H1 (cell line): Measurements from ENCODE around the gene TBC1D9. TPM values are rescaled to one million over a fixed set of nuclear protein-coding genes. Genes with fewer than 3 reads are reported as not detected.

Experiments used
- CTCF ChIA-PET: fragments of 300-600 bp; sonication (Branson Sonifier 250); formaldehyde crosslinking; loops from one replicate; lab custom pipeline; 2021; ENCODE audit not compliant: partially characterized antibody; lab: Charles Lee
- POLR2A ChIA-PET: fragments of 300-600 bp; sonication (Branson Sonifier 250); formaldehyde crosslinking; loops from one replicate; lab custom pipeline; 2021; ENCODE audit warnings: inconsistent platforms; ENCODE audit not compliant: partially characterized antibody; lab: Charles Lee
- DNase-seq, 2 experiments: peaks; one replicate each; pipeline versions ENCODE4 v3.0.0 to v3.0.0-alpha.2; 2010 to 2022; ENCODE audit warnings: low spot score in 2 of 2, low read depth in 1 of 2, mixed read lengths in 1 of 2
- FAIRE-seq: peaks from 2 replicates; lab custom pipeline; 2011; peaks lifted over from hg19 to GRCh38; lab: Jason Lieb, UNC
- H2AFZ ChIP-seq: 2 replicates; pipeline ENCODE4 v1.8.1; 2012; ENCODE audit warnings: low read length, inconsistent platforms
- H2AK5ac ChIP-seq: 2 replicates; pipeline ENCODE4 v1.6.1; 2013; ENCODE audit warnings: low read depth, low read length
- H2BK120ac ChIP-seq: replicated peaks from 2 replicates; pipeline ENCODE3; 2013; ENCODE audit warnings: low read depth, low read length, inconsistent platforms
- H2BK12ac ChIP-seq: 2 replicates; pipeline ENCODE4 v1.6.1; 2013; ENCODE audit warnings: low read depth, low read length
- H2BK15ac ChIP-seq: 2 replicates; pipeline ENCODE4 v1.6.1; 2013; ENCODE audit warnings: low read length
- H2BK20ac ChIP-seq: 2 replicates; pipeline ENCODE4 v1.6.1; 2013; ENCODE audit warnings: low read length
- H2BK5ac ChIP-seq: 2 replicates; pipeline ENCODE4 v1.6.1; 2013; ENCODE audit warnings: low read depth, low read length
- H3K14ac ChIP-seq: 2 replicates; pipeline ENCODE4 v1.6.1; 2013; ENCODE audit warnings: inconsistent platforms; ENCODE audit not compliant: insufficient read length
- H3K18ac ChIP-seq: 2 replicates; pipeline ENCODE4 v1.6.1; 2013; ENCODE audit warnings: low read length; ENCODE audit errors: extremely low read depth
- H3K23ac ChIP-seq: 2 replicates; pipeline ENCODE4 v1.6.1; 2013; ENCODE audit warnings: inconsistent platforms; ENCODE audit not compliant: insufficient read length
- H3K23me2 ChIP-seq: 2 replicates; pipeline ENCODE4 v1.6.1; 2013; ENCODE audit warnings: low read depth, low read length
- H3K27ac ChIP-seq: 2 replicates; pipeline ENCODE4 v1.6.1; 2011; ENCODE audit warnings: low read depth, low read length, inconsistent platforms
- H3K27me3 ChIP-seq, 4 experiments: replicated peaks in 1 of 4; 1 replicate in 1 of 4; 2 replicates in 3 of 4; pipeline versions ENCODE4 v1.6.1 to v1.8.1; 2011 to 2013; ENCODE audit warnings: low read length in 3 of 4, mild to moderate bottlenecking in 3 of 4, inconsistent platforms in 2 of 4, mixed read lengths in 2 of 4, moderate library complexity in 1 of 4; ENCODE audit not compliant: control insufficient read depth in 3 of 4, insufficient read depth in 3 of 4; ENCODE audit errors: extremely low read depth in 1 of 4
- H3K36me3 ChIP-seq, 4 experiments: 2 replicates each; pipeline versions ENCODE4 v1.6.1 to v1.8.1; 2011 to 2013; ENCODE audit warnings: mild to moderate bottlenecking in 4 of 4, low read length in 3 of 4, moderate library complexity in 2 of 4, control low read depth in 1 of 4, inconsistent platforms in 1 of 4; ENCODE audit not compliant: insufficient read depth in 4 of 4, control insufficient read depth in 2 of 4
- H3K4ac ChIP-seq: replicated peaks from 2 replicates; pipeline ENCODE3; 2013; ENCODE audit warnings: low read length, low read depth, mixed read lengths, inconsistent platforms; ENCODE audit not compliant: insufficient read length
- H3K4me1 ChIP-seq, 4 experiments: replicated peaks in 1 of 4; 1 replicate in 1 of 4; 2 replicates in 3 of 4; pipeline versions ENCODE4 v1.6.1 to v1.8.1; 2011 to 2013; ENCODE audit warnings: low read length in 3 of 4, inconsistent platforms in 2 of 4, mixed read lengths in 1 of 4; ENCODE audit not compliant: insufficient read depth in 4 of 4, control insufficient read depth in 3 of 4
- H3K4me2 ChIP-seq, 2 experiments: 2 replicates each; pipeline versions ENCODE4 v1.6.1 to v1.8.1; 2011 to 2013; ENCODE audit warnings: low read depth in 2 of 2, low read length in 2 of 2, control low read depth in 1 of 2, inconsistent platforms in 1 of 2, mild to moderate bottlenecking in 1 of 2; ENCODE audit not compliant: insufficient read depth in 1 of 2
- H3K4me3 ChIP-seq, 4 experiments: fragments of 200-600, 300-600 bp in 1 of 4; sonication (generic), shearing (Covaris generic), sonication (Bioruptor Twin) in 1 of 4; 2 replicates each; pipeline versions ENCODE4 v1.5.1 to v1.8.1; 2011 to 2016; ENCODE audit warnings: low read length in 4 of 4, low read depth in 3 of 4, control low read depth in 2 of 4, inconsistent platforms in 2 of 4, mild to moderate bottlenecking in 2 of 4, mixed read lengths in 1 of 4, moderate library complexity in 1 of 4; ENCODE audit not compliant: insufficient read depth in 2 of 4; ENCODE audit errors: extremely low read depth in 1 of 4
- H3K56ac ChIP-seq: replicated peaks from 2 replicates; pipeline ENCODE3; 2013; ENCODE audit warnings: low read depth, mild to moderate bottlenecking, mixed read lengths, low read length, inconsistent platforms; ENCODE audit not compliant: insufficient read length
- H3K79me1 ChIP-seq: 2 replicates; pipeline ENCODE4 v1.6.1; 2013; ENCODE audit warnings: low read depth, low read length, control low read depth
- H3K79me2 ChIP-seq, 2 experiments: 2 replicates each; pipeline versions ENCODE4 v1.6.1 to v1.8.1; 2012 to 2013; ENCODE audit warnings: low read length in 2 of 2, mild to moderate bottlenecking in 2 of 2, inconsistent platforms in 1 of 2; ENCODE audit not compliant: insufficient read depth in 2 of 2, control insufficient read depth in 1 of 2
- H3K9ac ChIP-seq, 4 experiments: replicated peaks in 1 of 4; 1 replicate in 1 of 4; 2 replicates in 3 of 4; pipeline versions ENCODE4 v1.6.1 to v1.8.1; 2011 to 2013; ENCODE audit warnings: low read depth in 3 of 4, low read length in 3 of 4, control low read depth in 2 of 4, mild to moderate bottlenecking in 2 of 4, moderate library complexity in 2 of 4, inconsistent platforms in 1 of 4; ENCODE audit errors: extremely low read depth in 1 of 4
- H3K9me3 ChIP-seq, 2 experiments: 2 replicates each; pipeline versions ENCODE4 v1.6.1 to v1.8.1; 2012 to 2013; ENCODE audit warnings: mild to moderate bottlenecking in 2 of 2, moderate library complexity in 2 of 2, control low read depth in 1 of 2, inconsistent platforms in 1 of 2, low read depth in 1 of 2, low read length in 1 of 2, mixed read lengths in 1 of 2; ENCODE audit not compliant: insufficient read depth in 2 of 2
- H4K20me1 ChIP-seq, 2 experiments: replicated peaks in 1 of 2; 2 replicates each; pipeline versions ENCODE3 to v1.8.1; 2011 to 2013; ENCODE audit warnings: inconsistent platforms in 2 of 2, low read length in 2 of 2, mild to moderate bottlenecking in 1 of 2; ENCODE audit not compliant: insufficient read depth in 2 of 2, control insufficient read depth in 1 of 2
- H4K5ac ChIP-seq: 2 replicates; pipeline ENCODE4 v1.6.1; 2013; ENCODE audit warnings: low read length, low read depth, mixed read lengths, inconsistent platforms; ENCODE audit not compliant: insufficient read length
- H4K8ac ChIP-seq: 2 replicates; pipeline ENCODE4 v1.8.0; 2013; ENCODE audit warnings: mild to moderate bottlenecking, moderate library complexity, low read length, inconsistent platforms; ENCODE audit not compliant: insufficient read depth; ENCODE audit errors: extremely low read depth
- H4K91ac ChIP-seq: replicated peaks from 2 replicates; pipeline ENCODE3; 2013; ENCODE audit warnings: low read length, mixed read lengths, inconsistent platforms; ENCODE audit not compliant: insufficient read length
- CEBPB ChIP-seq: IDR thresholded peaks from 2 replicates; pipeline ENCODE4 v1.6.1; 2012; ENCODE audit warnings: low read depth, low read length
- CHD2 ChIP-seq: IDR thresholded peaks from 2 replicates; pipeline ENCODE4 v1.6.1; 2012; ENCODE audit warnings: low read length, improper control_type of control experiment
- HDAC2 ChIP-seq, 2 experiments: fragments of 300-600 bp in 1 of 2; sonication (generic) in 1 of 2; IDR thresholded peaks; 2 replicates each; pipeline ENCODE4 v1.6.1; 2011 to 2012; ENCODE audit warnings: low read depth in 2 of 2, low read length in 2 of 2, mild to moderate bottlenecking in 2 of 2, moderate library complexity in 2 of 2, borderline replicate concordance in 1 of 2, inconsistent platforms in 1 of 2
- JUND ChIP-seq: IDR thresholded peaks from 2 replicates; pipeline ENCODE4 v1.6.1; 2011; ENCODE audit warnings: mild to moderate bottlenecking, improper control_type of control experiment, low read length
- KDM1A ChIP-seq: fragments of 200-600, 300-600 bp; sonication (generic); IDR thresholded peaks from 2 replicates; pipeline ENCODE4 v1.7.1; 2016; ENCODE audit warnings: mild to moderate bottlenecking, low read length, borderline replicate concordance
- YY1 ChIP-seq: IDR thresholded peaks from 2 replicates; pipeline ENCODE4 v1.6.1; 2011; ENCODE audit warnings: low read depth, mild to moderate bottlenecking, low read length
- WGBS, 2 experiments: shearing (Covaris generic) in 1 of 2; methylation state at CpG; one replicate each; pipeline versions ENCODE4 v1.1.6 to v1.1.7; 2013 to 2015; ENCODE audit warnings: low lambda C conversion rate in 2 of 2, mixed read lengths in 2 of 2, inconsistent platforms in 1 of 2, low coverage in 1 of 2, missing lambda C conversion rate in 1 of 2; ENCODE audit not compliant: insufficient replicate concordance in 2 of 2, insufficient coverage in 1 of 2, insufficient read length in 1 of 2; ENCODE audit errors: extremely low coverage in 1 of 2, missing lambda C conversion rate in 1 of 2; 5-methylcytosine and 5-hydroxymethylcytosine counted together
- polyA plus RNA-seq, 7 experiments: library from polyadenylated mRNA; depleted of rRNA in 3 of 7; stranded (reverse) in 5 of 7; unstranded in 2 of 7; fragments of >200 nt in 5 of 7; fragments of 200-250 nt in 2 of 7; gene quantifications; 1 replicate in 5 of 7; 2 replicates in 1 of 7; 4 replicates in 1 of 7; pipeline versions ENCODE4 v1.2.1 to v1.2.3, GENCODE V29; 2011 to 2013; ENCODE audit warnings: missing spikeins in 2 of 7, mixed read lengths in 2 of 7
- total RNA-seq: library from RNA; stranded (reverse); fragmentation: NEBNext Ultra II Directional; extraction: Animal tissue kit (Norgen Biotek cat#: 25700); gene quantifications from 2 replicates; pipeline ENCODE4 v1.2.1, GENCODE V29; 2021

Gene TBC1D9
- total and polyA plus RNA-seq, 2 of the 8 experiments (the other 6 are each of a cell fraction or from before 2014, with no cell fraction given), result 0.94 to 1.0 TPM

DNA sequence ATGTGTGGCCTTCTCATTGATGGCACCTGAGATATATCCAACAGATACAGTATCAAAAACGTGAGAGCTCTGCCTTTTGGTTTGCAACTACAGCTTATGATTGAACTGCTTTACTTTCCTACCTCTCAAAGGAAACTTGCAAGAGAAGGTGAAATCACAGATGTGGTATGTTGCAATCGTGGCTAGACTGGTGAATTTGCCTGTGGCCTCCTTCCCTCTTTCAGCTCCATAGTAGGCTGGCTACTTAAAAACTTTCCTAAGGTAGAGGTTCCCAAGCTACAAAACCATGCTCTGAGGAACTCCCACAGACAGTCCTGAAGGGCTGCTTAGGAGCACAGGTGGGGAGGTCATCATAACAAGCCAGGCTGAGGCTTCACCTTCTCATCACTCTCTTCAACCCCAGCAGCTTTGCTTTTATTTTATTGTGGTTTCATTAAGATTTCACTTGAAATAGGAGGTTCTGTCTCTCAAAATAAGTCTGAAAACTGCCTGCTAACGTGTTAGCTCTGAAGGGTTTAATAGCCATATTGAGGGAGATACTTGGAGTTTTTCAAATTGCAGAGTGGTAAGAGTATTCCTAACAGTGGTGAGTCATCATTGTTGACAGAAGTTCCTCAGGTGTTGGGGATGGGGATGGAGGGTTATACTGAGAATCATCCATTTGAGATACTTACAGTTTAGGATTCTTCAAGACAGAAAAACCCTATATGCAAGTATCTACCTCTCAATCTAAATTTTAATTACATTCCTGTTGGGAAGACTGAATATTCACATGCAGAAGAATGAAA, 93.9 kb downstream of the TBC1D9 start:
- no peak overlapping the region for H3K9ac ChIP-seq
- H3K14ac ChIP-seq, result no peak overlapping the region
- H3K9me3 ChIP-seq, result no peaks in the 10 kb centered on the region
- no peaks in the 10 kb centered on the region for H3K23me2 ChIP-seq
- POLR2A ChIA-PET, result no interaction called here
- H3K79me1 ChIP-seq, result no peaks in the 10 kb centered on the region
- H3K56ac ChIP-seq, result no peak overlapping the region
- no peak overlapping the region for H2BK12ac ChIP-seq
- 0 out of 2 replicates have a peak, but pooled peaks have one; percentile 28 for TF ChIP-seq CEBPB
- TF ChIP-seq YY1, result no peak
- 0 out of 2 replicates have a peak, but pooled peaks have one; percentile 40 for TF ChIP-seq JUND
- TF ChIP-seq CHD2, result no peak
- no peak for TF ChIP-seq HDAC2 (IDR thresholded peaks at IDR 0.05; ENCODE audit: borderline replicate concordance in 1 of 2, low read depth in 2 of 2, low read length in 2 of 2)
- no peak for TF ChIP-seq KDM1A
- H2AFZ ChIP-seq, result 0 out of 2 replicates have a peak overlapping the region, but pooled peaks have one; percentile 46
- no peak overlapping the region for H2AK5ac ChIP-seq
- H2BK15ac ChIP-seq, result no peak overlapping the region
- CTCF ChIA-PET, result interaction anchor here (0.8 to 1.2 kb wide), 2 partner anchors 20 to 81 kb away, joined by 3 to 4 read pairs; no protein-coding TSS in a partner anchor
- H3K4me2 ChIP-seq, result no peak overlapping the region
- H2BK120ac ChIP-seq, result no peak overlapping the region
- no peaks in the 10 kb centered on the region for H3K27me3 ChIP-seq
- no peak overlapping the region for H3K4ac ChIP-seq
- WGBS, 2 experiments, result 86% methylated on average over 3 of the region's 3 CpGs; no CpG with 5 or more reads in 1 of the 2 experiments
- no peak overlapping the region for H2BK20ac ChIP-seq
- no peak overlapping the region for H4K91ac ChIP-seq
- no peak overlapping the region for H4K8ac ChIP-seq
- DNase-seq (no peak), FAIRE-seq (no peak)
- no peak overlapping the region for H2BK5ac ChIP-seq
- no peak overlapping the region for H4K5ac ChIP-seq
- no peak overlapping the region for H3K18ac ChIP-seq
- no peaks in the 10 kb centered on the region for H3K36me3 ChIP-seq
- H4K20me1 ChIP-seq, result no peaks in the 10 kb centered on the region
- H3K27ac ChIP-seq, result no peak overlapping the region
- no peak overlapping the region for H3K23ac ChIP-seq
- no peak overlapping the region for H3K4me3 ChIP-seq
- no peaks in the 10 kb centered on the region for H3K4me1 ChIP-seq
- H3K79me2 ChIP-seq, result no peaks in the 10 kb centered on the region
